DND-41 (cell line): ENCODE measurements around the gene ELMO2.

ENCODE experiments used
- CTCF ChIP-seq: IDR thresholded peaks from 2 replicates; pipeline ENCODE4 v1.5.1; 2012; ENCODE audit warnings: borderline replicate concordance, low read length, moderate library complexity, mild to moderate bottlenecking; ENCODE audit not compliant: poor library complexity, severe bottlenecking; ENCODE audit errors: extremely low read depth
- EZH2 ChIP-seq: IDR thresholded peaks from 3 replicates; pipeline ENCODE4 v1.6.1; 2012; ENCODE audit warnings: borderline replicate concordance, low read depth, mild to moderate bottlenecking, moderate library complexity, low read length, inconsistent platforms; ENCODE audit not compliant: severe bottlenecking

GRCh38 chr20:46388937-46389336 is 17.5 kb downstream of the ELMO2 start:
- TF ChIP-seq CTCF (no peak), EZH2 (no peak)
